ENCODE data around the gene ZFP36L1. TPM values are rescaled to one million over a fixed set of nuclear protein-coding genes. Genes with fewer than 3 reads are reported as not detected.

ZFP36L1 gene
- total RNA-seq, 1 donor = 46.7 TPM

DNA sequence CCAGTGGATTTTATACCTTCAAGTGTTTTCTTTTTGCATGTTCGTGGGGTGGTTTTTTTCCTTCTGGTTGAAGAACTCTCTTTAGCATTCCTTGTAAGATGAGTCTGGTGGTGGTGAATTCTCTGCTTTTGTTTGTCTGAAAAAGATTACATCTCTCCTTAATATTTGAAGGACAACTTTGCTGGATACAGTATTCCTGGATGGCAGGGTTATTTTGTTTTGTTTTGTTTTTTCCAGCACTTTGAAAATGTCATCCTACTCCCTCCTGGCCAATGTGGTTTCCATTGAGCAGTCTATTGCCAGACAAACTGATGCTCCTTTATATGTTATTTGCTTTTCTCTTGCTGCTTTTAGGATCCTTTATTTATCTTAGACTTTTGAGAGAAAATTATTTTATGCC, 43.2 kb upstream of the ZFP36L1 start:
- Histone ChIP-seq H3K4me2 (ENCODE audit: insufficient read depth, low read length) (no peak overlapping the region), H3K9me3 (ENCODE audit: low read depth, low read length) (no peaks in the 10 kb centered on the region), H4K20me1 (ENCODE audit: insufficient read depth, low read length) (no peaks in the 10 kb centered on the region), H2AFZ (ENCODE audit: low read length) (no peak overlapping the region), H3K4me3 (ENCODE audit: insufficient read depth, low read length) (no peak overlapping the region), H3K27ac (ENCODE audit: low read depth, low read length) (no peak overlapping the region), H3K79me2 (ENCODE audit: insufficient read depth, low read length) (no peaks in the 10 kb centered on the region), H3K36me3 (ENCODE audit: insufficient read depth, low read length) (peaks cover 4% of the 10 kb centered on the region), H3K4me1 (ENCODE audit: insufficient read depth, low read length) (peaks cover 2% of the 10 kb centered on the region), H3K27me3 (ENCODE audit: insufficient read depth, low read length) (no peaks in the 10 kb centered on the region)
- TF ChIP-seq, protein P1, sequence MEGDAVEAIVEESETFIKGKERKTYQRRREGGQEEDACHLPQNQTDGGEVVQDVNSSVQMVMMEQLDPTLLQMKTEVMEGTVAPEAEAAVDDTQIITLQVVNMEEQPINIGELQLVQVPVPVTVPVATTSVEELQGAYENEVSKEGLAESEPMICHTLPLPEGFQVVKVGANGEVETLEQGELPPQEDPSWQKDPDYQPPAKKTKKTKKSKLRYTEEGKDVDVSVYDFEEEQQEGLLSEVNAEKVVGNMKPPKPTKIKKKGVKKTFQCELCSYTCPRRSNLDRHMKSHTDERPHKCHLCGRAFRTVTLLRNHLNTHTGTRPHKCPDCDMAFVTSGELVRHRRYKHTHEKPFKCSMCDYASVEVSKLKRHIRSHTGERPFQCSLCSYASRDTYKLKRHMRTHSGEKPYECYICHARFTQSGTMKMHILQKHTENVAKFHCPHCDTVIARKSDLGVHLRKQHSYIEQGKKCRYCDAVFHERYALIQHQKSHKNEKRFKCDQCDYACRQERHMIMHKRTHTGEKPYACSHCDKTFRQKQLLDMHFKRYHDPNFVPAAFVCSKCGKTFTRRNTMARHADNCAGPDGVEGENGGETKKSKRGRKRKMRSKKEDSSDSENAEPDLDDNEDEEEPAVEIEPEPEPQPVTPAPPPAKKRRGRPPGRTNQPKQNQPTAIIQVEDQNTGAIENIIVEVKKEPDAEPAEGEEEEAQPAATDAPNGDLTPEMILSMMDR (IDR thresholded peaks at IDR 0.05; ENCODE audit: extremely low read depth, low read depth, low read length) = no peak
- no peak for DNase-seq (ENCODE audit: insufficient read length, low spot score, missing footprints)

GRCh38 chr14:68834816-68835215, 41.9 kb upstream of the ZFP36L1 start:
- no peaks in the 10 kb centered on the region for H3K27me3 ChIP-seq (ENCODE audit: insufficient read depth, low read length)
- H3K4me3 ChIP-seq (ENCODE audit: insufficient read depth, low read length) = no peak overlapping the region
- H3K4me1 ChIP-seq (ENCODE audit: insufficient read depth, low read length) = no peaks in the 10 kb centered on the region
- peaks cover 4% of the 10 kb centered on the region for H3K36me3 ChIP-seq (ENCODE audit: insufficient read depth, low read length)
- no peak for DNase-seq (ENCODE audit: insufficient read length, low spot score, missing footprints)
- TF ChIP-seq, protein P1 (IDR thresholded peaks at IDR 0.05; ENCODE audit: extremely low read depth, low read depth, low read length) = no peak
- H3K9me3 ChIP-seq (ENCODE audit: low read depth, low read length) = no peaks in the 10 kb centered on the region
- H2AFZ ChIP-seq (ENCODE audit: low read length) = no peak overlapping the region
- no peak overlapping the region for H3K4me2 ChIP-seq (ENCODE audit: insufficient read depth, low read length)
- H3K79me2 ChIP-seq (ENCODE audit: insufficient read depth, low read length) = no peaks in the 10 kb centered on the region
- no peaks in the 10 kb centered on the region for H4K20me1 ChIP-seq (ENCODE audit: insufficient read depth, low read length)
- H3K27ac ChIP-seq (ENCODE audit: low read depth, low read length) = no peak overlapping the region

GRCh38 chr14:68828698-68829097, 35.8 kb upstream of the ZFP36L1 start:
- H4K20me1 ChIP-seq (ENCODE audit: insufficient read depth, low read length) = no peaks in the 10 kb centered on the region

GRCh38 chr14:68825729-68826128, 32.9 kb upstream of the ZFP36L1 start:
- TF ChIP-seq, protein P1 (IDR thresholded peaks at IDR 0.05; ENCODE audit: extremely low read depth, low read depth, low read length) = no peak
- no peaks in the 10 kb centered on the region for H3K36me3 ChIP-seq (ENCODE audit: insufficient read depth, low read length)
- H4K20me1 ChIP-seq (ENCODE audit: insufficient read depth, low read length) = no peaks in the 10 kb centered on the region
- H3K9me3 ChIP-seq (ENCODE audit: low read depth, low read length) = no peaks in the 10 kb centered on the region
- peaks cover 2% of the 10 kb centered on the region for H3K4me1 ChIP-seq (ENCODE audit: insufficient read depth, low read length)
- no peak overlapping the region for H3K4me2 ChIP-seq (ENCODE audit: insufficient read depth, low read length)
- H3K27ac ChIP-seq (ENCODE audit: low read depth, low read length) = no peak overlapping the region
- no peak overlapping the region for H2AFZ ChIP-seq (ENCODE audit: low read length)
- H3K4me3 ChIP-seq (ENCODE audit: insufficient read depth, low read length) = no peak overlapping the region
- no peak for DNase-seq (ENCODE audit: insufficient read length, low spot score, missing footprints)
- H3K27me3 ChIP-seq (ENCODE audit: insufficient read depth, low read length) = no peaks in the 10 kb centered on the region
- H3K79me2 ChIP-seq (ENCODE audit: insufficient read depth, low read length) = no peaks in the 10 kb centered on the region

More at GRCh38 chr14:68828698-68829097, 35.8 kb upstream of the ZFP36L1 start:
- no peak overlapping the region for H3K27ac ChIP-seq (ENCODE audit: low read depth, low read length)
- H3K4me3 ChIP-seq (ENCODE audit: insufficient read depth, low read length) = no peak overlapping the region
- H3K27me3 ChIP-seq (ENCODE audit: insufficient read depth, low read length) = no peaks in the 10 kb centered on the region
- H3K79me2 ChIP-seq (ENCODE audit: insufficient read depth, low read length) = no peaks in the 10 kb centered on the region
- peaks cover 2% of the 10 kb centered on the region for H3K4me1 ChIP-seq (ENCODE audit: insufficient read depth, low read length)
- no peaks in the 10 kb centered on the region for H3K36me3 ChIP-seq (ENCODE audit: insufficient read depth, low read length)
- no peak for DNase-seq (ENCODE audit: insufficient read length, low spot score, missing footprints)
- TF ChIP-seq, protein P1 (IDR thresholded peaks at IDR 0.05; ENCODE audit: extremely low read depth, low read depth, low read length) = no peak
- H3K9me3 ChIP-seq (ENCODE audit: low read depth, low read length) = no peaks in the 10 kb centered on the region
- H3K4me2 ChIP-seq (ENCODE audit: insufficient read depth, low read length) = no peak overlapping the region
- H2AFZ ChIP-seq (ENCODE audit: low read length) = no peak overlapping the region

All from osteoblast (primary cell).